ENCODE measurements around the gene PPP6R1.
A peak's percentile ranks its signal among the peaks of the same experiment; 100 is the strongest.

Gene PPP6R1

DNA sequence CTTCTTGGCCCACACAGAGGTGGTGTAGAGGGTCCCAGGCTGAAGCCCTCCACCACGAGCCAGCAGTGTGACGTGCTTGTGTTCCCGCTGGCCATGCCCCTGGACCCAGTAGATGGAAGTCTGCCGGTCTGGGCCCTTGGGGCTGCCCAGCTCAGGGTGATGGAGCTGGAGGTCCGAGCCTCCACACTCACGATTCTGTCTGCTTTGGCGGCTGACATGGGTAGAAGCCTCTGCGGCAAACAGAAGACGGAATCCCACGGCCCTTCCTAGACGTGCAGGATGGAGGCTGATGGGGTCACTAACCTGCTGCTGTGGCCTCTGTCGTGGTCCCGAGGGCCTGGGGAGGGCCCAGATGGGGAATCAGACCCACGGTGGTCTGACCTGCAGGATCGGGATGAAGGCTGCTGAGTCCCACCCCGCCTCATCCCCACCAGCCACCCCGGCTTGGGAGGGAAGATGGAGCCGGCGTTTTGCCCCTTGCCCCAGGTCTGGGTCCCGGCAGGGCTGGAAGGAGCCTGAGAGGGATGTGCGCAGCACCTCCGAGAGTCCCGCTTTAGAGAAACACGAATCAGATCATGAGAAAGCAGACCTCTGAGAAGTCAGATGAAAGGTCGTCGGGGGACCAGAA is 34.7 kb downstream of the PPP6R1 start:
- TF ChIP-seq, protein P1, sequence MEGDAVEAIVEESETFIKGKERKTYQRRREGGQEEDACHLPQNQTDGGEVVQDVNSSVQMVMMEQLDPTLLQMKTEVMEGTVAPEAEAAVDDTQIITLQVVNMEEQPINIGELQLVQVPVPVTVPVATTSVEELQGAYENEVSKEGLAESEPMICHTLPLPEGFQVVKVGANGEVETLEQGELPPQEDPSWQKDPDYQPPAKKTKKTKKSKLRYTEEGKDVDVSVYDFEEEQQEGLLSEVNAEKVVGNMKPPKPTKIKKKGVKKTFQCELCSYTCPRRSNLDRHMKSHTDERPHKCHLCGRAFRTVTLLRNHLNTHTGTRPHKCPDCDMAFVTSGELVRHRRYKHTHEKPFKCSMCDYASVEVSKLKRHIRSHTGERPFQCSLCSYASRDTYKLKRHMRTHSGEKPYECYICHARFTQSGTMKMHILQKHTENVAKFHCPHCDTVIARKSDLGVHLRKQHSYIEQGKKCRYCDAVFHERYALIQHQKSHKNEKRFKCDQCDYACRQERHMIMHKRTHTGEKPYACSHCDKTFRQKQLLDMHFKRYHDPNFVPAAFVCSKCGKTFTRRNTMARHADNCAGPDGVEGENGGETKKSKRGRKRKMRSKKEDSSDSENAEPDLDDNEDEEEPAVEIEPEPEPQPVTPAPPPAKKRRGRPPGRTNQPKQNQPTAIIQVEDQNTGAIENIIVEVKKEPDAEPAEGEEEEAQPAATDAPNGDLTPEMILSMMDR (IDR thresholded peaks at IDR 0.05; ENCODE audit: extremely low read depth, missing control alignments), result no peak
- DNase-seq (ENCODE audit: low spot score), result peak; percentile 19

DNA sequence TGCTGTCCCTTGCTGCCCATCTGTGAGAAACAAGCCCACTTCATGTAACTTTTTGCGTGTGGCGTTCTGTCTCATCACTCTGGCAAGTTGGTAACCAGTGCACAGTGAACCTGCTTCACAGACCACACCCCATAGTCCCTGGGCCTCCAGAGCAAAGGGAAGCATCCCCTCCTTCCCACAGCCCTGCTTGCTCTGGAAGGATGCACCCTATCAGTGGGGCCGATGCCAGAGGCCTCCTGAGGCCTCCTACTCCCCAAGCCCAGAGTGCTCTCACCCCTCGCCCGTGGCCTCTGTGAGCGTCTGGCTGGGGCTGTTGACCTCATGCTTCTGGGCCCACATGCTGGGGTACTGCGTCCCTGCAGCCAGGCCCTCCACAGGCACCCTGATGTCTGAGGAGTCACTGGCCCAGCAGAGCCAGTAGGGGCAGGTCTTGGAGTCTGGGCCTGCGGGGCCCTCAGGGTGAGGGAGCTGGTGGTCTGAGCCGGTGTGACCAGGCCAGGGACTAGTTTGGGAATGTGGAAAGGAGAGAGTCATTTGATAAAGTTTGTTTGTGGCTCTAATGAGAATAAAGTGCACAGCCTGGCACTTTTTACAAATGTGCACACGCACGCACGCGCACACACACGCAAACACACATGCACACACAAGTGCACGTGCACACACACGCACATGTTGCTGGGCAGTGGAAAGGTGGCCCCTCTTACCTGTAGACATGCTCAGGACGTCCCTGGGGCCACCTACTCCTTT is 35.4 kb downstream of the PPP6R1 start:
- DNase-seq (ENCODE audit: low spot score), result peak; percentile 14

DNA sequence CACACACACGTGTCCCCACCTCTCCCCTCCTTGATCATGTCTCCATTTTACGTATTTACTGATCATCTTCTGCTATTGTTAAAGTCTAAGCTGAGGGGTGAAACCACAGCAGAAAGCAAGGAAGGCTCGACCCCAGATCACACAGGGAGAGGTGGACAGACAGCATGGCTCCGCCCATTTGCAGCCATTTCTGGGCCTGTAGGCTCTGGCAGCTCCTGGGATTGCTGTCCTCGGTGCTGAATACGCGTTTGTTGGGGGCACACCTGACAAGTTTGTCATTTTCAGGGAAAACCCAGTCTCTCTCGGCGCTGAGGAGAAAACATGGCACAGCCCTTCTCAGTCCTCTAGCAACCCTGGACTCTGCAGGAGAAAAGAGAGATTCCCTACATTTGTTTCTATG is 38.3 kb downstream of the PPP6R1 start:
- TF ChIP-seq, protein P1 (IDR thresholded peaks at IDR 0.05; ENCODE audit: extremely low read depth, missing control alignments), result no peak
- no peak for DNase-seq (ENCODE audit: low spot score)

More for the DNA sequence above, 35.4 kb downstream of the PPP6R1 start:
- TF ChIP-seq, protein P1 (IDR thresholded peaks at IDR 0.05; ENCODE audit: extremely low read depth, missing control alignments), result no peak

DNA sequence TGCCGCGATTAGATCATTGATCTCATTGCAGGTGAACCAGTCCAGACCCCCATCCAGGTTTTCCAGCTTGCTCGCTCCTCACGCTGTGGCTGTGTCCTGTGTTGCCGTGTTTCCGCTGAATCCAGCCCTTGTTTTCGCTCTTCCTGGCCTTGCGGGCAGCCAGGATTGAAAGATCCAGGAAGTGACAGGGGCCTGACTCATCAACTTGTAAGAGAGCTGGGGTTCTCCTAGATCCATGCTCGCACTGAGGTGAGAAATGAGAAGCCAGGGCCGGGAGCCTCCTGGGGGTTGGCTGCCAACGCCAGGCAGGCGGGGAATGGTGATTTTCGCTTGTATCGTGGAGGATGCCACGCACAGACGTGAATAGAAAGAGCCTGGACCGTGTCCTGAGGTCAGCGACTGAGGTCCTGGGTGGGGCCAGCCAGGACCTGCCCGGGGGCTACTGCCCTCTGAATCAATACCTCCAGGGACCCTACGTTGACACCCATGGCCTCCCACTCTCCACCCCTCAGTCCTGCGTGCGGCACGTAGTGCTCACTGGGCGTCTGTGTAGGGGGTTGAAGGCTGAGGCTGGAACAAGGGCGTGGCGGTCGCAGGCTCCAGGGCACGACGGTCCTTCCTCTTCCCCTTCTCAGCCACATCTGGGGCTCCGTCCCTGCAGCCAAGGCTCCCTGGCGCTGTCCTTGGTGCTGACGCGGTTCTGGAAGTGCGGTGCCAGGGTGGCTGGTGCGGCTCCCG is 42.2 kb downstream of the PPP6R1 start:
- TF ChIP-seq, protein P1 (IDR thresholded peaks at IDR 0.05; ENCODE audit: extremely low read depth, missing control alignments), result no peak
- peak; percentile 68 for DNase-seq (ENCODE audit: low spot score)

DNA sequence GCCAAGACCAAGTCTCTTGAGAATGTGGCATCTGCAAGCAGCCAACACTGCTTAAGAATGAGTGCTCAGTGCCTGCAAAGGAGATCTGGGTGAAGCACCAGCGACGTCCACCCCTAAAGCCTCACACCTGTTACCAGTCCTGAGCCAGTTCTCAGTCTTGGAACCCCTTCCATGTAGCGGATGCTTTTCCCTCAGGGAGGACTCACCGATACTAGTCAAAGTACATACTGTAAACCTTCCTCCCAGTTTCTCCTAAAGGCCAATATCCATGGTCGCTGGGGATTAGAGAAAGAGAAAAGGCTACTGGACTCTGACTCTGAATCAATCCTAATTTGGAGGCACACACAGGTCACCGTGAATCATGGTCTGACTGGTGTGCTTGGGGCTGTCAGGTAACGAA is 45.3 kb downstream of the PPP6R1 start:
- DNase-seq (ENCODE audit: low spot score), result no peak
- TF ChIP-seq, protein P1 (IDR thresholded peaks at IDR 0.05; ENCODE audit: extremely low read depth, missing control alignments), result no peak

DNA sequence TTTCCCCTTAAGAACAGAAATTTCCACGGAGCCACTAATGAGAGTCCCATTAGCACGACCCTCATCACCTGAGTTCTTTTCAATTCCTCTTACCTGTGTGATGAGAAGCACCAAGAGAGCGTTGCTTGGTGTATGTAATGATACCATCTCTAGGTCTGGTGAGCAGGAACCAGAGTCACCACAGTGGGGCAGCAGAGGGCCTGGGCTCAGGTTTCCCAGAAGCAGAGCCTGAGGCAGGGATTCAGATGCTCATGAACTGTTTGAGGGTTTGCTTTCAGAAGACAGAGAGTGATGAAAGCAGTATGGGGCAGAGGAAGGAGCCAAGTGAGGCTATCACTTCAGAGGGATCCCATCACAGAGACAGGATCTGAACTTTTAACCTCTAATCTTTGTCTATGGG is 46.4 kb downstream of the PPP6R1 start:
- DNase-seq (ENCODE audit: low spot score), result no peak
- TF ChIP-seq, protein P1 (IDR thresholded peaks at IDR 0.05; ENCODE audit: extremely low read depth, missing control alignments), result peak; percentile 10
